Peyer's patch (tissue), 4 donors: ENCODE results near the gene COL23A1.

Experiments
- POLR2A ChIP-seq, 2 donors: fragments of 450-650 bp; IDR thresholded peaks; one replicate each; pipeline ENCODE4 v1.5.1; 2017; ENCODE audit warnings: antibody characterized with exemption in 2 of 2, mild to moderate bottlenecking in 2 of 2, moderate library complexity in 2 of 2
- TF ChIP-seq, protein P1 (sequence below), 6 experiments: fragments of 450-650 bp in 4 of 6; fragments of 200-600 bp in 2 of 6; sonication (generic) in 1 of 6; IDR thresholded peaks; one replicate each; pipeline ENCODE4 v1.5.1; 2017 to 2019; ENCODE audit warnings: antibody characterized with exemption in 6 of 6, mild to moderate bottlenecking in 3 of 6, moderate library complexity in 1 of 6

DNA sequence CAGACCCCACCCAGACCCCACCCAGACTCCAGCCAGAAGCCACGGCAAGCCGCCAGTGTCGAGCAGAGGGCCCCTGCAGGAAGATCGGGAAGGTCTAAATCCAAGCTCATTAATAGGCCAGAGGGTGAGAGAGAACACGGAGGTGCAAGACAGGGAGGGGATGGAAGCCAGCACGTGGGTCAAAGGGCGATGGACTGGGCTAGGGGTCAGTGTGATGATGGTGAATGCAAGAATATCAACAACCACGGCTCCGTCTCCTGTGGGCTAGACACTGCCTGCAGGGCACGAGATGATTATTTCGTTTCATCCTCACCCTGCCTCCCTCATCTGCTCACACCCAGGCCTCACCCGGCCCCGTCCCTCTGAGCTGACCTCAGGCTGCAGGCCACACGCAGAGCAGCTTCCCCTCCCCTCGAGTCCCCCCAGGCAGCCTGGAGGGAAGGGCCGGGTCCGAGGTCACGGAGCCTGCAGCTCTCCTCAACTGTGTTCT, 122.0 kb downstream of the COL23A1 start:
- TF ChIP-seq, protein P1, sequence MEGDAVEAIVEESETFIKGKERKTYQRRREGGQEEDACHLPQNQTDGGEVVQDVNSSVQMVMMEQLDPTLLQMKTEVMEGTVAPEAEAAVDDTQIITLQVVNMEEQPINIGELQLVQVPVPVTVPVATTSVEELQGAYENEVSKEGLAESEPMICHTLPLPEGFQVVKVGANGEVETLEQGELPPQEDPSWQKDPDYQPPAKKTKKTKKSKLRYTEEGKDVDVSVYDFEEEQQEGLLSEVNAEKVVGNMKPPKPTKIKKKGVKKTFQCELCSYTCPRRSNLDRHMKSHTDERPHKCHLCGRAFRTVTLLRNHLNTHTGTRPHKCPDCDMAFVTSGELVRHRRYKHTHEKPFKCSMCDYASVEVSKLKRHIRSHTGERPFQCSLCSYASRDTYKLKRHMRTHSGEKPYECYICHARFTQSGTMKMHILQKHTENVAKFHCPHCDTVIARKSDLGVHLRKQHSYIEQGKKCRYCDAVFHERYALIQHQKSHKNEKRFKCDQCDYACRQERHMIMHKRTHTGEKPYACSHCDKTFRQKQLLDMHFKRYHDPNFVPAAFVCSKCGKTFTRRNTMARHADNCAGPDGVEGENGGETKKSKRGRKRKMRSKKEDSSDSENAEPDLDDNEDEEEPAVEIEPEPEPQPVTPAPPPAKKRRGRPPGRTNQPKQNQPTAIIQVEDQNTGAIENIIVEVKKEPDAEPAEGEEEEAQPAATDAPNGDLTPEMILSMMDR (IDR thresholded peaks at IDR 0.05), result no peak
- TF ChIP-seq POLR2A (IDR thresholded peaks at IDR 0.05), result no peak
